Neural progenitor cell (in vitro differentiated cells): ENCODE data around the gene ZNF230. TPM values are rescaled to one million over a fixed set of nuclear protein-coding genes. Genes with fewer than 3 reads are reported as not detected.

Experiments used
- DNase-seq: peaks from one replicate; pipeline ENCODE4 v3.0.0-alpha.2; 2016; ENCODE audit warnings: low spot score
- H2AFZ ChIP-seq: fragments of 200-600 bp; sonication (generic); replicated peaks from 2 replicates; pipeline ENCODE4 v1.6.1; 2016; ENCODE audit warnings: antibody characterized with exemption
- H3F3A ChIP-seq: fragments of 200-600 bp; sonication (generic); 2 replicates; pipeline ENCODE4 v1.6.1; 2016; ENCODE audit warnings: antibody characterized with exemption, low read depth
- H3K27ac ChIP-seq: fragments of 200-600 bp; sonication (generic); 2 replicates; pipeline ENCODE4 v1.5.1; 2016; ENCODE audit warnings: mild to moderate bottlenecking
- H3K27me3 ChIP-seq: fragments of 200-600 bp; sonication (generic); 2 replicates; pipeline ENCODE4 v1.6.1; 2016; ENCODE audit warnings: mild to moderate bottlenecking, moderate library complexity
- H3K36me3 ChIP-seq: fragments of 200-600 bp; sonication (generic); 2 replicates; pipeline ENCODE4 v1.5.1; 2016
- H3K4me1 ChIP-seq: fragments of 200-600 bp; sonication (generic); 2 replicates; pipeline ENCODE4 v1.6.1; 2016; ENCODE audit warnings: mixed run types
- H3K4me2 ChIP-seq: fragments of 200-600 bp; sonication (generic); 2 replicates; pipeline ENCODE4 v1.6.1; 2016
- H3K4me3 ChIP-seq: fragments of 200-600 bp; sonication (generic); 2 replicates; pipeline ENCODE4 v1.5.1; 2016
- H3K79me2 ChIP-seq: fragments of 200-600 bp; sonication (generic); 2 replicates; pipeline ENCODE4 v1.6.1; 2016; ENCODE audit warnings: low read depth
- H3K9ac ChIP-seq: fragments of 200-600 bp; sonication (generic); 2 replicates; pipeline ENCODE4 v1.6.1; 2016
- H3K9me3 ChIP-seq: fragments of 200-600 bp; sonication (generic); 2 replicates; pipeline ENCODE4 v1.5.1; 2016; ENCODE audit warnings: low read depth
- H4K20me1 ChIP-seq: fragments of 200-600 bp; sonication (generic); 2 replicates; pipeline ENCODE4 v1.6.1; 2016; ENCODE audit warnings: low read depth
- H3K27ac Mint-ChIP-seq: 3 replicates; pipeline ENCODE4 v1.8.0; 2021; ENCODE audit warnings: mixed read lengths
- H3K27me3 Mint-ChIP-seq: 2 replicates; pipeline ENCODE4 v1.8.0; 2022; ENCODE audit warnings: low read depth, mild to moderate bottlenecking, inconsistent platforms, moderate library complexity, mixed read lengths; ENCODE audit not compliant: insufficient read depth
- H3K36me3 Mint-ChIP-seq: 3 replicates; pipeline ENCODE4 v1.8.0; 2021; ENCODE audit warnings: mixed read lengths
- H3K4me1 Mint-ChIP-seq: 3 replicates; pipeline ENCODE4 v1.8.0; 2021; ENCODE audit warnings: mixed read lengths
- H3K4me3 Mint-ChIP-seq: 3 replicates; pipeline ENCODE4 v1.8.0; 2021; ENCODE audit warnings: mild to moderate bottlenecking, moderate library complexity, mixed read lengths
- H3K9me3 Mint-ChIP-seq: 3 replicates; pipeline ENCODE4 v1.8.0; 2020; ENCODE audit warnings: mixed read lengths
- CTCF ChIP-seq: fragments of 200-600 bp; sonication (generic); IDR thresholded peaks from 2 replicates; pipeline ENCODE4 v1.5.1; 2017; ENCODE audit warnings: antibody characterized with exemption, mild to moderate bottlenecking
- EZH2 ChIP-seq: fragments of 200-600 bp; sonication (generic); IDR thresholded peaks from 2 replicates; pipeline ENCODE4 v1.6.1; 2017; ENCODE audit warnings: antibody characterized with exemption, mild to moderate bottlenecking, moderate library complexity
- EZH2phosphoT487 ChIP-seq: fragments of 200-600 bp; sonication (generic); IDR thresholded peaks from 2 replicates; pipeline ENCODE4 v1.6.1; 2017; ENCODE audit warnings: antibody characterized with exemption
- total RNA-seq: library from RNA; depleted of rRNA; stranded (reverse); fragments of >200 nt; gene quantifications from 2 replicates; pipeline ENCODE4 v1.2.3, GENCODE V29; 2015; ENCODE audit warnings: low replicate concordance

The ZNF230 gene
- total RNA-seq, 1 donor from 2014 or later: 4.7 TPM

GRCh38 chr19:44005973-44006372, 3.2 kb downstream of the ZNF230 start:
- Histone ChIP-seq H4K20me1 (no peaks in the 10 kb centered on the region), H3K4me1 (peaks cover 7% of the 10 kb centered on the region), H3F3A (no peaks in the 10 kb centered on the region), H3K9me3 (no peaks in the 10 kb centered on the region), H3K4me2 (no peak overlapping the region), H3K36me3 (peaks cover 31% of the 10 kb centered on the region), H3K27ac (no peak overlapping the region), H3K79me2 (peaks cover 9% of the 10 kb centered on the region), H3K27me3 (no peaks in the 10 kb centered on the region), H3K4me3 (no peak overlapping the region), H3K9ac (no peak overlapping the region), H2AFZ (no peak overlapping the region)
- no peak overlapping the region for H3K27ac Mint-ChIP-seq
- no peaks in the 10 kb centered on the region for H3K27me3 Mint-ChIP-seq
- no peak for TF ChIP-seq EZH2
- TF ChIP-seq CTCF: no peak
- no peak for TF ChIP-seq EZH2phosphoT487
- no peak for DNase-seq
- H3K9me3 Mint-ChIP-seq: peaks cover 39% of the 10 kb centered on the region
- H3K4me1 Mint-ChIP-seq: peaks cover 11% of the 10 kb centered on the region
- peaks cover 51% of the 10 kb centered on the region for H3K36me3 Mint-ChIP-seq
- H3K4me3 Mint-ChIP-seq: no peak overlapping the region

- Histone ChIP-seq H3K4me1 (peaks cover 7% of the 10 kb centered on the region), H3F3A (no peaks in the 10 kb centered on the region), H3K4me2 (no peak overlapping the region), H4K20me1 (no peaks in the 10 kb centered on the region), H3K4me3 (no peak overlapping the region), H3K9me3 (peaks cover 7% of the 10 kb centered on the region), H3K36me3 (peaks cover 31% of the 10 kb centered on the region), H3K27me3 (no peaks in the 10 kb centered on the region), H3K9ac (no peak overlapping the region), H3K79me2 (peaks cover 9% of the 10 kb centered on the region), H2AFZ (no peak overlapping the region), H3K27ac (no peak overlapping the region)
- Mint-ChIP-seq H3K27me3 (no peaks in the 10 kb centered on the region), H3K4me3 (no peak overlapping the region), H3K9me3 (peaks cover 44% of the 10 kb centered on the region), H3K36me3 (peaks cover 60% of the 10 kb centered on the region), H3K4me1 (peaks cover 4% of the 10 kb centered on the region), H3K27ac (no peak overlapping the region)
- DNase-seq: no peak
- TF ChIP-seq EZH2phosphoT487 (no peak), CTCF (no peak), EZH2 (no peak)
These were observed 4.7 kb downstream of the ZNF230 start for GRCh38 chr19:44007473-44007872.

- Histone ChIP-seq H3K9ac (no peak overlapping the region), H3K4me1 (no peaks in the 10 kb centered on the region), H3K79me2 (no peaks in the 10 kb centered on the region), H3K36me3 (peaks cover 31% of the 10 kb centered on the region), H3K27me3 (no peaks in the 10 kb centered on the region), H3K27ac (no peak overlapping the region), H3K4me3 (no peak overlapping the region), H4K20me1 (no peaks in the 10 kb centered on the region), H3F3A (no peaks in the 10 kb centered on the region), H3K9me3 (peaks cover 7% of the 10 kb centered on the region), H3K4me2 (no peak overlapping the region), H2AFZ (no peak overlapping the region)
- TF ChIP-seq EZH2phosphoT487 (no peak), CTCF (no peak), EZH2 (no peak)
- no peak for DNase-seq
- Mint-ChIP-seq H3K4me3 (no peak overlapping the region), H3K36me3 (peaks cover 65% of the 10 kb centered on the region), H3K27ac (no peak overlapping the region), H3K27me3 (no peaks in the 10 kb centered on the region), H3K9me3 (peaks cover 53% of the 10 kb centered on the region), H3K4me1 (no peaks in the 10 kb centered on the region)
These were observed 7.7 kb downstream of the ZNF230 start for GRCh38 chr19:44010468-44010867.
